ENCODE measurements around the gene IL1B.

- no peak for TF ChIP-seq GATA2 (IDR thresholded peaks at IDR 0.05; ENCODE audit: low read depth, low read length)
- TF ChIP-seq GATA3 (IDR thresholded peaks at IDR 0.05; ENCODE audit: low read depth, low read length) = no peak
Observed at GRCh38 chr2:112788653-112789052, 47.9 kb downstream of the IL1B start.

Data from SH-SY5Y (cell line).